ENCODE data around the gene SPAG6.

Gene SPAG6

DNA sequence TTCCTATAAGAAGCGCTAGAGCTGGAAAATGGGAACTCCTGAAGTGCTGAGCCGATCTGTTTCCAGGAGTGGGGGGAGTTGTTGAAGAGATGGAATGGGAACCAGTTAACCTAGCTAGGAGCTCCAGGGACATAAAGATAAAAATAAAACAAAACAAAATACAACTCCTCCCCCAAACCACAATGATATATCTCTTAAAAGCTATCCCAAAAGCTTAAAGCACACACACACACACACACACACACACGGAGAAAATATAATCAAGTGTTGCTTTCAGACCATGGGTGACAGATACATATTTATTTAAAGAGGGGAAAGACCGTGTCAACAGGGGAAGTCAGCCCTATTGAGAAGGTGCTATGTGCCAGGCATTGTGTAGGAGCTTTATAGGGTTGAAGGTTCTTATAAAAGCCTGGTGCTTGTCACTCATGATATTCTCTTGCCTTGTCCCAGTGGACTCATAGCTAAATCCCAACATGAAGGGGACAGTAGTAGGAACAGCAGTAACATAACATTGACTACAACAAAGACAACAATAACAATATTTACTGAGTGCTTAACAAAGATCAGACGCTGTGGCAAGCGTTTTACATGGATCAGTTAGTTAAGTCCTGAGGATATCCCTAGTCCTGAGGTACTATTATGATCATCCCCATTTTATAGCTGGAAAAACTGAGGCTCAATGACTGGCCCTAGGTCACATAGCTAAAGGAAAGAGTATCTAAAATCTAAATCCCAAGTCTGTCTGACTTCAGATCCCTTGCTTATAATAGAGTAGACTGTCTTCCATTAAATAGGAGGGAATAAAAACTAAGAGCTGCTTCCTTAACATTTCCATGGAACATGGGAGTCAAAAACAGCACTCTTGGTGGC is 115.5 kb downstream of the SPAG6 start:
- DNase-seq (ENCODE audit: low read depth, low spot score): no peak
- Histone ChIP-seq H3K4me1 (ENCODE audit: insufficient read depth, insufficient read length) (no peaks in the 10 kb centered on the region), H3K9ac (ENCODE audit: insufficient read length, low read depth) (no peak overlapping the region), H3K4me3 (ENCODE audit: insufficient read length, low read depth) (no peak overlapping the region), H3K36me3 (ENCODE audit: insufficient read depth, insufficient read length, low read length) (no peaks in the 10 kb centered on the region), H3K27me3 (ENCODE audit: insufficient read depth, insufficient read length) (no peaks in the 10 kb centered on the region), H3K9me3 (ENCODE audit: insufficient read depth, low read length) (no peaks in the 10 kb centered on the region)
- TF ChIP-seq YY1 (IDR thresholded peaks at IDR 0.05; ENCODE audit: insufficient read depth, insufficient read length) (no peak), SUZ12 (IDR thresholded peaks at IDR 0.05; ENCODE audit: extremely low read depth, insufficient read depth, insufficient read length) (no peak), ZNF274 (IDR thresholded peaks at IDR 0.05; ENCODE audit: low read depth, low read length) (no peak)

DNA sequence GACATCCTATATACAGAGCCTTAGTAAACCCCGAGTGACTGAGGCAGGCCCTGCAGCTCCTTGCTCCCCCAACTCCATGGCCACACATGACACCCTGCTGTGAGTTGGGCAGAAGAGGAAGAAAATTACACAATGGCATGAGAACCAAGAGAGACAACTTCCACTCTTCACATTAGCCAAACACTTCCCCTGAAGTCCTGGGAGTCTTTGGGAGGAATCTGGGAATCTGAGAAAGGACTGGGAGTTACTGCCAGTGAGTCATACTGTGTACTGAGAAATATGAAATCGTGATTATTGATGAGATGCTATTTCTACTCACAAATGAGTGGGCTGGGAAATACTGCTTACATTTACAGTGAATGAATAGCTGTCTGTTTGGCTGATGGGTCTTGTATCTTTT is 116.6 kb downstream of the SPAG6 start:
- no peak for DNase-seq (ENCODE audit: low read depth, low spot score)
- H3K9me3 ChIP-seq (ENCODE audit: insufficient read depth, low read length): no peaks in the 10 kb centered on the region
- H3K36me3 ChIP-seq (ENCODE audit: insufficient read depth, insufficient read length, low read length): no peaks in the 10 kb centered on the region
- H3K27me3 ChIP-seq (ENCODE audit: insufficient read depth, insufficient read length): no peaks in the 10 kb centered on the region
- no peak overlapping the region for H3K4me3 ChIP-seq (ENCODE audit: insufficient read length, low read depth)
- H3K4me1 ChIP-seq (ENCODE audit: insufficient read depth, insufficient read length): no peaks in the 10 kb centered on the region
- H3K9ac ChIP-seq (ENCODE audit: insufficient read length, low read depth): no peak overlapping the region
- TF ChIP-seq YY1 (IDR thresholded peaks at IDR 0.05; ENCODE audit: insufficient read depth, insufficient read length) (no peak), ZNF274 (IDR thresholded peaks at IDR 0.05; ENCODE audit: low read depth, low read length) (no peak), SUZ12 (IDR thresholded peaks at IDR 0.05; ENCODE audit: extremely low read depth, insufficient read depth, insufficient read length) (no peak)

DNA sequence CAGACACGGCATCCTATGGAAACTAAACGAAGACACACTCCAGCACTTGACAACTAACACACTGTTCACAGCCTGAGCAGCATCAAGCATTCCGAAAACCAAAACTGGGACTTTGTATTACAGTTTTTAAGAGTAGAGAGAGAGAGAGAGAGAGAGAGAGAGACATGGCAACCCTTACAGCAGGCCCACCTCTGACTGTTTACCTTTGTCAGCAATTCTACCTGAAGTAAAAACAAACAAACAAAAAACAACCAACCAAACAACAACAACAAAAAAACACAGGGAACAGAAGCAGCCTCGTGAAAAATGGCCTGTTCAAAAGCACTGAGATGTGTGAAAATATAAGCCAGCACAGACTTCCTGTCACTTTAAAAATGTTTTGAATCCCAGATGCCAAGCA is 118.0 kb downstream of the SPAG6 start:
- no peak for DNase-seq (ENCODE audit: low read depth, low spot score)
- no peak for TF ChIP-seq YY1 (IDR thresholded peaks at IDR 0.05; ENCODE audit: insufficient read depth, insufficient read length)
- TF ChIP-seq SUZ12 (IDR thresholded peaks at IDR 0.05; ENCODE audit: extremely low read depth, insufficient read depth, insufficient read length): no peak
- no peak for TF ChIP-seq ZNF274 (IDR thresholded peaks at IDR 0.05; ENCODE audit: low read depth, low read length)
- Histone ChIP-seq H3K4me1 (ENCODE audit: insufficient read depth, insufficient read length) (no peaks in the 10 kb centered on the region), H3K36me3 (ENCODE audit: insufficient read depth, insufficient read length, low read length) (no peaks in the 10 kb centered on the region), H3K4me3 (ENCODE audit: insufficient read length, low read depth) (no peak overlapping the region), H3K27me3 (ENCODE audit: insufficient read depth, insufficient read length) (no peaks in the 10 kb centered on the region), H3K9me3 (ENCODE audit: insufficient read depth, low read length) (no peaks in the 10 kb centered on the region), H3K9ac (ENCODE audit: insufficient read length, low read depth) (no peak overlapping the region)

DNA sequence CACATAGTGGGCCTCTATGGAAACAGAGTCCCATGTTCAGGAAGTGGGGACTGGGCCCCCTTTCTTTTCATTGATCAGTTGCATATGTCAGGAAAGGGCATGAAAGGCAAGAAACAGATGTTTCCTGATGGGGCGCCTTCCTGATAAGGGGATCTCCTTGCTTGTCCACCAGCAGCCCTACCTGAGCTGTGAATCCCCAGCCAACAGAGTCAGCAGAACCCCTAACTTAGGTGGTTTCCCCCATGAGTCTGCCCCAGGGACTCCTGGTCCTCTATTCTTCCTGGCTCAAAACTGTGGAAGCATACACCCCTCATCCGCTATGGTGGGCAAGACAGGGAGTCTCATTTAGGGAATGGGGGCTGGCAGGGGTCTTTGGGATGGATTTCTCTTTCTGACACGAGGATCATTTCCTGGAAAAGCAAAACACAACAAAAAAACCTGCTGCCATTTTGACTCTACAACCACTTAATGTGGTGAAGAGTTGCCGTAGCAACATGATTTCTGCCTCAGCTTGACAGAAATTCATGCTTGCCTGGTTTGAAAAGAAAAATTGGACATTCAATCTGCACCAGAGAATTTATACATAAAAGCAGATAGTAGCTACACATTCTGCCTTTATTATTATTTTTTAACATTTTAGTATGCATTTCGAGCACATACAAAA is 119.8 kb downstream of the SPAG6 start:
- Histone ChIP-seq H3K9ac (ENCODE audit: insufficient read length, low read depth) (no peak overlapping the region), H3K36me3 (ENCODE audit: insufficient read depth, insufficient read length, low read length) (no peaks in the 10 kb centered on the region), H3K9me3 (ENCODE audit: insufficient read depth, low read length) (no peaks in the 10 kb centered on the region), H3K4me1 (ENCODE audit: insufficient read depth, insufficient read length) (no peaks in the 10 kb centered on the region), H3K27me3 (ENCODE audit: insufficient read depth, insufficient read length) (no peaks in the 10 kb centered on the region), H3K4me3 (ENCODE audit: insufficient read length, low read depth) (no peak overlapping the region)
- no peak for DNase-seq (ENCODE audit: low read depth, low spot score)
- TF ChIP-seq YY1 (IDR thresholded peaks at IDR 0.05; ENCODE audit: insufficient read depth, insufficient read length) (no peak), SUZ12 (IDR thresholded peaks at IDR 0.05; ENCODE audit: extremely low read depth, insufficient read depth, insufficient read length) (no peak), ZNF274 (IDR thresholded peaks at IDR 0.05; ENCODE audit: low read depth, low read length) (no peak)

DNA sequence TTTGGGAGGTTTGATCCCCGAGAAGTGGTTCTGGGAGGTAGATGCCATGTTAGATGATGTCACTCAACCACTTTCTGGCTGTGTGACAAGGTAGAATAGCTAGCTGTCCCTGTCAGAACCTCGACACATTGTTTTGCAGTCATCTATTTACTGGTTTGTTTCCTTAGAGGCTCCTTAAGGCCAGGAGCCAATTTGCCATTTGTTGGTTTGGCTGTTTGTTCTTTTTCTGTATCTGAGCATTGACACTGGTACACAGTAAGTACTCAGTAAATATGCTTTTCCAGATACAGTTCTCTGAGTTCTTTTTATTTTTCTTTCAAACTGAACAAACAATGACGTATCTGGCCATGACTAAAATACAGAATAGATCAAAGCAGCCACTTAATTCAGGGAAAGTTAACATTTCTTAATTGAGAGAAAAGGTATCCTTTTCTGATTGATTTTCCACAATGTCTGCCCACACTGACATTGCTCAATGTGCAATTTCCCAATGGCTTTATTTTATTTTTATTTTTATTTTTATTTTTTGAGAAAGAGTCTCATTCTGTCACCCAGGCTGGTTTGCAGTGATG is 121.6 kb downstream of the SPAG6 start:
- Histone ChIP-seq H3K9me3 (ENCODE audit: insufficient read depth, low read length) (no peaks in the 10 kb centered on the region), H3K4me1 (ENCODE audit: insufficient read depth, insufficient read length) (no peaks in the 10 kb centered on the region), H3K4me3 (ENCODE audit: insufficient read length, low read depth) (no peak overlapping the region), H3K36me3 (ENCODE audit: insufficient read depth, insufficient read length, low read length) (no peaks in the 10 kb centered on the region), H3K9ac (ENCODE audit: insufficient read length, low read depth) (no peak overlapping the region), H3K27me3 (ENCODE audit: insufficient read depth, insufficient read length) (peaks cover 6% of the 10 kb centered on the region)
- DNase-seq (ENCODE audit: low read depth, low spot score): no peak
- no peak for TF ChIP-seq ZNF274 (IDR thresholded peaks at IDR 0.05; ENCODE audit: low read depth, low read length)
- TF ChIP-seq YY1 (IDR thresholded peaks at IDR 0.05; ENCODE audit: insufficient read depth, insufficient read length): no peak
